BJ (cell line): ENCODE measurements around the gene PCYT1A. TPM values are rescaled to one million over a fixed set of nuclear protein-coding genes. Genes with fewer than 3 reads are reported as not detected.

Source experiments
- CTCF ChIA-PET: fragments of 350-600 bp; formaldehyde crosslinking; extraction: SDS; loops from one replicate; lab custom pipeline; 2021; ENCODE audit warnings: antibody characterized with exemption, inconsistent platforms; lab: Yijun Ruan, JAX
- POLR2A ChIA-PET: fragments of 300-600 bp; sonication (Branson Sonifier 250); formaldehyde crosslinking; extraction: SDS; loops from one replicate; lab custom pipeline; 2021; ENCODE audit warnings: antibody characterized with exemption; lab: Charles Lee
- DNase-seq: peaks from one replicate; pipeline ENCODE4 v3.0.0-alpha.2; 2011; ENCODE audit warnings: low read depth
- H3K27me3 ChIP-seq: 2 replicates; pipeline ENCODE4 v1.6.0; 2011; ENCODE audit warnings: low read length; ENCODE audit not compliant: control insufficient read depth, insufficient read depth
- H3K36me3 ChIP-seq: 2 replicates; pipeline ENCODE4 v1.5.1; 2011; ENCODE audit warnings: low read length; ENCODE audit not compliant: control insufficient read depth, insufficient read depth
- H3K4me3 ChIP-seq: 2 replicates; pipeline ENCODE4 v1.5.1; 2011; ENCODE audit warnings: low read depth, mild to moderate bottlenecking, control low read depth, low read length
- polyA plus RNA-seq: library from polyadenylated mRNA; depleted of rRNA; stranded (reverse); fragments of >200 nt; gene quantifications from 2 replicates; pipeline ENCODE4 v1.2.3, GENCODE V29; 2011
- TF ChIP-seq, protein P1 (sequence below): IDR thresholded peaks from 2 replicates; pipeline ENCODE4 v1.5.1; 2011; ENCODE audit warnings: low read depth, mild to moderate bottlenecking, control low read depth, inconsistent platforms, low read length, moderate library complexity; ENCODE audit not compliant: insufficient read depth

The PCYT1A gene
- polyA plus RNA-seq, 1 experiment, result 75.0 TPM

DNA sequence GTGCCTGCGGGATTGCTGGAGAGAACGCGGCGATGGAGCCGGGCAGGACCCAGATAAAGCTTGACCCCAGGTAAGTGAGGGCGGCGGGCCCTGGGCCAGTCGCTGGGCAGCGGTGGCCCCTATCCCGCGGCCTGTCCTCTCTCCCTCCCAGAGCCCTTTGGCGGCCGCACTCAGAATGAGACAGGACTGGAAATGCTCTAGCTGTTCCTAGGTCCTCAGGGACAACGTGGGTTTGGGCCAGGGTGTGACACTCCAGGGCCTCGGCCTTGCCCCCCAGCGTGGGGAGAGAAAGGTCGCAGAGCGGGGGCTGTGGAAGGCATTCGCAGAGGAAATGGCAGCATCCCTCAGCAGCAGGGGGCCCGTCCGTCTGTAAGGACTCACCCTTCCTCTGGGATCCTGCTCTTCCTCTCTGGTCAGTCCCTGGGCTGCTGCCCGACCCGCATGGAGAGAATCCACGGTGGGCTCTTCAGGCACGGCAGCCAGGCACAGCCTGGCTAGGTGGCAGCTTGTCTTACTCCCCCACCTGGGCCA, 70.8 kb downstream of the PCYT1A start:
- Histone ChIP-seq H3K4me3 (no peak overlapping the region), H3K27me3 (no peaks in the 10 kb centered on the region), H3K36me3 (no peaks in the 10 kb centered on the region)
- no peak for DNase-seq
- POLR2A ChIA-PET, result no interaction called here
- TF ChIP-seq, protein P1, sequence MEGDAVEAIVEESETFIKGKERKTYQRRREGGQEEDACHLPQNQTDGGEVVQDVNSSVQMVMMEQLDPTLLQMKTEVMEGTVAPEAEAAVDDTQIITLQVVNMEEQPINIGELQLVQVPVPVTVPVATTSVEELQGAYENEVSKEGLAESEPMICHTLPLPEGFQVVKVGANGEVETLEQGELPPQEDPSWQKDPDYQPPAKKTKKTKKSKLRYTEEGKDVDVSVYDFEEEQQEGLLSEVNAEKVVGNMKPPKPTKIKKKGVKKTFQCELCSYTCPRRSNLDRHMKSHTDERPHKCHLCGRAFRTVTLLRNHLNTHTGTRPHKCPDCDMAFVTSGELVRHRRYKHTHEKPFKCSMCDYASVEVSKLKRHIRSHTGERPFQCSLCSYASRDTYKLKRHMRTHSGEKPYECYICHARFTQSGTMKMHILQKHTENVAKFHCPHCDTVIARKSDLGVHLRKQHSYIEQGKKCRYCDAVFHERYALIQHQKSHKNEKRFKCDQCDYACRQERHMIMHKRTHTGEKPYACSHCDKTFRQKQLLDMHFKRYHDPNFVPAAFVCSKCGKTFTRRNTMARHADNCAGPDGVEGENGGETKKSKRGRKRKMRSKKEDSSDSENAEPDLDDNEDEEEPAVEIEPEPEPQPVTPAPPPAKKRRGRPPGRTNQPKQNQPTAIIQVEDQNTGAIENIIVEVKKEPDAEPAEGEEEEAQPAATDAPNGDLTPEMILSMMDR, result no peak
- CTCF ChIA-PET, result interaction anchor here (1.2 kb wide), 1 partner anchor 20 kb away, joined by 3 read pairs; no protein-coding TSS in a partner anchor

DNA sequence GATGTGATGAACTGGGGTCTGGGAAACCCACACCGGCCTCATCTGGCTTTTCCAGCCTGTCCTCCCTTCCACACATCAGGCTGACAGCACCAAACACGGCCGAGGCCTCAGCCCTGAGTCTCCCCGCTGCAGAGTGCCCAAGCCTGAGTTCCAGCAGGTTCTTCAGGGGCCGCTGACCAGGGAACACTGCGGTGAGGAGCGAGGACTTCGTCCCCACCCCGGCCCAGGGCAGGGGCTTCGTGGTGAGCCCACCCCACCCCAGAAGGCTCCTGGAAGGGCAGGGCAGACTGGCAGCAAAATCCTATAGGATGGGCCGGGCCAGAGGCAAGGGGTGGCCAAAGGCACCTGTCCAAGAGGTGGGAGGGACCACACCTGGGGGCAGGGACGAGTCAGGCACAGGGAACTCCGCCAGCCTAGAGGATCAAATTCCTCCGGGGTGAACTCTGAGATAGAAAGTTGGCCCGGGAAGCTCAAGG, 71.4 kb downstream of the PCYT1A start, which contains the start of gene SLC51A:
Gene SLC51A, plus strand, starts transcription at position 446 of the 476 bp plus-strand sequence. CDS start 179 bp downstream, outside the sequence.
- no peak for DNase-seq
- CTCF ChIA-PET, result interaction anchor here (1.2 kb wide), 1 partner anchor 19 kb away, joined by 3 read pairs; no protein-coding TSS in a partner anchor
- H3K36me3 ChIP-seq, result no peaks in the 10 kb centered on the region
- TF ChIP-seq, protein P1, result no peak
- no peak within 1 kb of the TSS for H3K4me3 ChIP-seq
- POLR2A ChIA-PET, result no interaction called here
- no peaks in the 10 kb centered on the region for H3K27me3 ChIP-seq

DNA sequence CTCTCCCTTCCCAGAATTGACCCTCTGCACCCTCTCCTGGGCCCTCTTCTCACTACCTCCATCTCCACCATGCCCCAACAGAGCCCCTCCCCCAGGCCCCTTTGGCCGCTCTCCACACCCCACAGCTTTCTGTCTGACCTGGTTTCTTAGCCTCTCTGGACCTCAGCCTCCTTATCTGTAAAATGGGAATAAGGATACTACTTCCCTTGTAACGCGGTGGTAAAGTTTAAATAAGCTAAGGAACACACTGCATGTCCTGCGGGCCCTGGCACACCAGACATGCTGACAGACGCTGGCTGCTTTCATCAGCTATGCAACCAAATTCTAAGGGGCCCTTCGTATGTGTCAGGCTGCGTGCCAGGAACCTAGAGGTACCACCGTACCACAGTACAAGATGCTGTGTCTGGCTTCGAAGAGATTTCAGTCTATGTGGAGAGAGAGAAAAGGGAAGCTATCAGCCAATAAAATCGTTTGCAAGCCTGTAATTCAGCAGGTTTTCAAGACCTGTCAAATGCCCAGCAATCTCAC, 72.0 kb downstream of the PCYT1A start:
- H3K4me3 ChIP-seq, result no peak overlapping the region
- POLR2A ChIA-PET, result no interaction called here
- TF ChIP-seq, protein P1, result no peak
- no peaks in the 10 kb centered on the region for H3K36me3 ChIP-seq
- no peak for DNase-seq
- no peaks in the 10 kb centered on the region; the same call in 1 of the 2 replicates for H3K27me3 ChIP-seq
- CTCF ChIA-PET, result interaction anchor here (1.2 kb wide), 1 partner anchor 19 kb away, joined by 3 read pairs; no protein-coding TSS in a partner anchor

DNA sequence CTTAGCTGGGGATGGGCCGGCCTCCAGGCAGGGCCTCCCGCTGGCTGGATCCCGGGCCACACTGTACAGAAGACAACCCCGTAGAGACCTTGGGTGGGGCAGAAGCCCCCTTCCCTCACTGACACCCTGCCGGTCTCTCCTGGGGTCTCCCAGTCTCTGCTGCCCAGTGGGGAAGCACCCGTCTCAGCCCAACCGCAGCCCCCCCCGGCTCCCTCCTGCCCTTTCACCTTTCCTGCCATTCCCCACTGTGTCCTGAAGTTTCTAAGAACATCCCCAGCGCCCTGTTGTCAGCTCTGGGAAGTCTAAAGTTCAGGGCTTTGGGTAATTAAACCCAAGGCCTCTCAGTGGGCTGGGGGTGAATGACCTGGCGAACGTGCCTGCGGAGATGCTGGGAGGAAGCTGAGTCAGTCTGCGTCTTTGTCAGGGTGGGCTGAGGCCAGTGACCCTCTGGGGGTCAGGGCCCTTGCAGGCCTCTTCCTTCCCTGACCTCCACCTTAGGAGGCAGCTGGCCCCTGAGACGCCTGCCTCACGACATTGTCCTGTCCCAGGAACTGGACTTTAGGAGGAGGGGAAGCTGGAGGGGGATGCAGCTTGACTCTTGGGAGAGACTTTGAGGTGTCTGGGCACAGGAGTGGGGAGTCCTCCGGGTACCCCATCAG, 72.6 kb downstream of the PCYT1A start:
- H3K27me3 ChIP-seq, result peaks cover 2% of the 10 kb centered on the region; the same call in 1 of the 2 replicates
- ChIA-PET CTCF (no interaction called here), POLR2A (no interaction called here)
- DNase-seq, result no peak
- TF ChIP-seq, protein P1, result no peak
- H3K36me3 ChIP-seq, result no peaks in the 10 kb centered on the region
- H3K4me3 ChIP-seq, result no peak overlapping the region
